SK-N-SH (cell line): ENCODE data around the gene TRO. TPM values are rescaled to one million over a fixed set of nuclear protein-coding genes. Genes with fewer than 3 reads are reported as not detected.

ENCODE experiments used
- CTCF ChIA-PET: fragments of 300-600, 350-600 bp; formaldehyde crosslinking; extraction: SDS; loops from one replicate; lab custom pipeline; 2021; lab: Yijun Ruan, JAX
- POLR2A ChIA-PET: fragments of 350-600 bp; sonication (Branson Sonifier 250); formaldehyde crosslinking; extraction: SDS; loops from one replicate; lab custom pipeline; 2020; ENCODE audit warnings: antibody characterized with exemption, inconsistent platforms; lab: Yijun Ruan, JAX
- DNase-seq: peaks from one replicate; pipeline ENCODE4 v3.0.0; 2012
- H2AFZ ChIP-seq: fragments of 200-600 bp; sonication (generic); 2 replicates; pipeline ENCODE4 v1.8.1; 2016; ENCODE audit warnings: antibody characterized with exemption, mild to moderate bottlenecking, low read depth
- H3F3A ChIP-seq: fragments of 200-600 bp; sonication (generic); replicated peaks from 2 replicates; pipeline ENCODE3; 2016; ENCODE audit warnings: antibody characterized with exemption, mild to moderate bottlenecking; ENCODE audit not compliant: insufficient read depth
- H3K27ac ChIP-seq, 2 experiments: fragments of 200-500 bp in 1 of 2; fragments of 200-600 bp in 1 of 2; sonication (Bioruptor generic) in 1 of 2; sonication (generic), shearing (Covaris generic) in 1 of 2; 2 replicates each; pipeline versions ENCODE4 v1.5.1 to v1.6.1; 2014 to 2016; ENCODE audit warnings: low read depth in 2 of 2, inconsistent platforms in 1 of 2, low read length in 1 of 2, mild to moderate bottlenecking in 1 of 2, mixed read lengths in 1 of 2
- H3K27me3 ChIP-seq: fragments of 200-600 bp; sonication (generic), shearing (Covaris generic); 2 replicates; pipeline ENCODE4 v1.6.1; 2016; ENCODE audit warnings: mixed run types; ENCODE audit not compliant: insufficient read depth
- H3K36me3 ChIP-seq, 2 experiments: fragments of 200-500 bp in 1 of 2; fragments of 200-600 bp in 1 of 2; sonication (Bioruptor generic) in 1 of 2; sonication (generic) in 1 of 2; replicated peaks in 1 of 2; 2 replicates each; pipeline versions ENCODE3 to v1.5.1; 2014 to 2016; ENCODE audit warnings: low read length in 1 of 2, mild to moderate bottlenecking in 1 of 2; ENCODE audit not compliant: insufficient read depth in 2 of 2, control insufficient read depth in 1 of 2
- H3K4me1 ChIP-seq, 2 experiments: fragments of 200-500 bp in 1 of 2; fragments of 200-600 bp in 1 of 2; sonication (Bioruptor generic) in 1 of 2; sonication (generic), shearing (Covaris generic) in 1 of 2; 2 replicates each; pipeline versions ENCODE4 v1.5.1 to v1.6.1; 2014 to 2016; ENCODE audit warnings: low read depth in 1 of 2, low read length in 1 of 2, mixed run types in 1 of 2; ENCODE audit not compliant: insufficient read depth in 2 of 2, control insufficient read depth in 1 of 2
- H3K4me2 ChIP-seq: fragments of 200-600 bp; sonication (generic), shearing (Covaris generic); 2 replicates; pipeline ENCODE4 v1.6.1; 2017; ENCODE audit warnings: mixed run types
- H3K4me3 ChIP-seq, 2 experiments: fragments of 200-500 bp in 1 of 2; fragments of 200-600 bp in 1 of 2; sonication (Bioruptor generic) in 1 of 2; sonication (generic), shearing (Covaris generic) in 1 of 2; 2 replicates each; pipeline versions ENCODE4 v1.5.1 to v1.8.1; 2014 to 2016; ENCODE audit warnings: low read depth in 2 of 2, inconsistent platforms in 1 of 2, low read length in 1 of 2, mild to moderate bottlenecking in 1 of 2, mixed read lengths in 1 of 2, moderate library complexity in 1 of 2
- H3K79me2 ChIP-seq: fragments of 200-600 bp; sonication (generic); 2 replicates; pipeline ENCODE4 v1.8.1; 2017; ENCODE audit warnings: mild to moderate bottlenecking; ENCODE audit not compliant: insufficient read depth
- H3K9ac ChIP-seq: fragments of 200-600 bp; sonication (generic); 2 replicates; pipeline ENCODE4 v1.6.1; 2017; ENCODE audit warnings: mixed run types
- H3K9me2 ChIP-seq: fragments of 200-600 bp; sonication (generic); 2 replicates; pipeline ENCODE4 v1.6.1; 2017; ENCODE audit warnings: mixed run types
- H3K9me3 ChIP-seq: fragments of 200-600 bp; sonication (generic); 2 replicates; pipeline ENCODE4 v1.6.1; 2017; ENCODE audit warnings: mixed run types, mild to moderate bottlenecking, moderate library complexity
- H4K20me1 ChIP-seq: fragments of 200-600 bp; sonication (generic); 2 replicates; pipeline ENCODE4 v1.6.1; 2017; ENCODE audit warnings: mild to moderate bottlenecking, mixed run types; ENCODE audit not compliant: insufficient read depth
- CHD2 ChIP-seq: fragments of 150-350 bp; IDR thresholded peaks from 2 replicates; pipeline ENCODE4 v1.6.1; 2018; ENCODE audit warnings: low read length; ENCODE audit not compliant: partially characterized antibody
- CTCF ChIP-seq: fragments of 200-600 bp; sonication (generic); IDR thresholded peaks from 2 replicates; pipeline ENCODE4 v1.6.1; 2017; ENCODE audit warnings: antibody characterized with exemption, mild to moderate bottlenecking, moderate library complexity
- ELF1 ChIP-seq: IDR thresholded peaks from 2 replicates; pipeline ENCODE4 v1.4.0; 2012
- EZH2phosphoT487 ChIP-seq: fragments of 200-600 bp; sonication (generic); IDR thresholded peaks from 2 replicates; pipeline ENCODE4 v1.6.1; 2017; ENCODE audit warnings: low read depth, mixed run types, mild to moderate bottlenecking, antibody characterized with exemption, moderate library complexity, borderline replicate concordance
- FOSL2 ChIP-seq: IDR thresholded peaks from 2 replicates; pipeline ENCODE4 v1.4.0; 2012; ENCODE audit warnings: low read depth, mild to moderate bottlenecking, moderate library complexity, borderline replicate concordance
- GABPA ChIP-seq: IDR thresholded peaks from 2 replicates; pipeline ENCODE4 v1.4.0; 2012; ENCODE audit warnings: low read depth, mild to moderate bottlenecking
- GATA2 ChIP-seq: sonication (generic); formaldehyde crosslinking; IDR thresholded peaks from 2 replicates; pipeline ENCODE4 v1.5.0; 2020; ENCODE audit warnings: mild to moderate bottlenecking, missing genetic modification reagents
- MAX ChIP-seq: IDR thresholded peaks from 2 replicates; pipeline ENCODE4 v1.4.0; 2012; ENCODE audit warnings: low read depth
- NFIC ChIP-seq: IDR thresholded peaks from 2 replicates; pipeline ENCODE4 v1.4.0; 2012; ENCODE audit warnings: borderline replicate concordance
- RAD21 ChIP-seq: IDR thresholded peaks from 2 replicates; pipeline ENCODE4 v1.6.1; 2012; ENCODE audit warnings: mild to moderate bottlenecking, low read length
- RCOR1 ChIP-seq: fragments of 150-350 bp; IDR thresholded peaks from 2 replicates; pipeline ENCODE4 v1.6.1; 2017; ENCODE audit warnings: antibody characterized with exemption, low read length
- RFX5 ChIP-seq: IDR thresholded peaks from 2 replicates; pipeline ENCODE4 v1.6.1; 2012; ENCODE audit warnings: mild to moderate bottlenecking, improper control_type of control experiment, low read length
- RXRA ChIP-seq: IDR thresholded peaks from 2 replicates; pipeline ENCODE4 v1.4.0; 2012; ENCODE audit warnings: low read depth, mild to moderate bottlenecking, borderline replicate concordance
- SIN3A ChIP-seq: IDR thresholded peaks from 2 replicates; pipeline ENCODE4 v1.6.1; 2012; ENCODE audit warnings: low read depth, mild to moderate bottlenecking, low read length, moderate library complexity, borderline replicate concordance
- TCF12 ChIP-seq: IDR thresholded peaks from 2 replicates; pipeline ENCODE4 v1.4.0; 2012
- USF1 ChIP-seq: IDR thresholded peaks from 2 replicates; pipeline ENCODE4 v1.4.0; 2012; ENCODE audit warnings: low read depth, borderline replicate concordance
- USF2 ChIP-seq: fragments of 150-350 bp; IDR thresholded peaks from 2 replicates; pipeline ENCODE4 v1.6.1; 2017; ENCODE audit warnings: antibody characterized with exemption, low read length, low read depth, borderline replicate concordance
- YY1 ChIP-seq: IDR thresholded peaks from 2 replicates; pipeline ENCODE4 v1.4.0; 2012; ENCODE audit warnings: low read depth, mild to moderate bottlenecking
- WGBS: methylation state at CpG from one replicate; pipeline ENCODE4 v1.1.6; 2017; ENCODE audit warnings: low lambda C conversion rate; 5-methylcytosine and 5-hydroxymethylcytosine counted together
- polyA plus RNA-seq, 3 experiments: library from polyadenylated mRNA; depleted of rRNA; stranded (reverse); fragments of >200 nt; gene quantifications; 2 replicates each; pipeline ENCODE4 v1.2.3, GENCODE V29; 2012
- TF ChIP-seq, protein P1 (sequence below): fragments of 150-350 bp; IDR thresholded peaks from 2 replicates; pipeline ENCODE4 v1.6.1; 2016; ENCODE audit warnings: mild to moderate bottlenecking, low read depth, low read length

TRO gene
- polyA plus RNA-seq, 1 of the 3 experiments (the other 2 are of a cell fraction) = 59.1 TPM

DNA sequence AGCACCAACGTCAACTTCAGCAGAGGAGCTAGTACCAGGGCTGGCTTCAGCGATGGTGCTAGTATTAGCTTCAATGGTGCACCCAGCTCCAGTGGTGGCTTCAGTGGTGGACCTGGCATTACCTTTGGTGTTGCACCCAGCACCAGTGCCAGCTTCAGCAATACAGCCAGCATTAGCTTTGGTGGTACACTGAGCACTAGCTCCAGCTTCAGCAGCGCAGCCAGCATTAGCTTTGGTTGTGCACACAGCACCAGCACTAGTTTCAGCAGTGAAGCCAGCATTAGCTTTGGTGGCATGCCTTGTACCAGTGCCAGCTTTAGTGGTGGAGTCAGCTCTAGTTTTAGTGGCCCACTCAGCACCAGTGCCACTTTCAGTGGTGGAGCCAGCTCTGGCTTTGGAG, 8.3 kb downstream of the TRO start:
- Histone ChIP-seq H3K9ac (no peak overlapping the region), H3K4me2 (no peak overlapping the region), H3K79me2 (no peaks in the 10 kb centered on the region), H3K27ac (no peak overlapping the region), H3K9me2 (no peaks in the 10 kb centered on the region), H2AFZ (no peak overlapping the region), H3K36me3 (peaks cover 6 to 31% of the 10 kb centered on the region in 2 experiments), H4K20me1 (no peaks in the 10 kb centered on the region), H3K4me1 (no peaks in the 10 kb centered on the region), H3K4me3 (no peak overlapping the region), H3K9me3 (no peaks in the 10 kb centered on the region), H3K27me3 (no peaks in the 10 kb centered on the region; the same call in 1 of the 2 replicates), H3F3A (no peaks in the 10 kb centered on the region)
- POLR2A ChIA-PET = no interaction called here
- CTCF ChIA-PET = no interaction called here
- no peak for TF ChIP-seq CHD2
- TF ChIP-seq, protein P1, sequence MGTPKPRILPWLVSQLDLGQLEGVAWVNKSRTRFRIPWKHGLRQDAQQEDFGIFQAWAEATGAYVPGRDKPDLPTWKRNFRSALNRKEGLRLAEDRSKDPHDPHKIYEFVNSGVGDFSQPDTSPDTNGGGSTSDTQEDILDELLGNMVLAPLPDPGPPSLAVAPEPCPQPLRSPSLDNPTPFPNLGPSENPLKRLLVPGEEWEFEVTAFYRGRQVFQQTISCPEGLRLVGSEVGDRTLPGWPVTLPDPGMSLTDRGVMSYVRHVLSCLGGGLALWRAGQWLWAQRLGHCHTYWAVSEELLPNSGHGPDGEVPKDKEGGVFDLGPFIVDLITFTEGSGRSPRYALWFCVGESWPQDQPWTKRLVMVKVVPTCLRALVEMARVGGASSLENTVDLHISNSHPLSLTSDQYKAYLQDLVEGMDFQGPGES = no peak
- TF ChIP-seq USF1 = no peak
- no peak for TF ChIP-seq SIN3A
- no peak for TF ChIP-seq FOSL2
- TF ChIP-seq TCF12 = no peak
- no peak for TF ChIP-seq MAX
- TF ChIP-seq CTCF = no peak
- no peak for TF ChIP-seq RCOR1
- no peak for DNase-seq
- WGBS = 66% methylated on average over 2 of the region's 3 CpGs

DNA sequence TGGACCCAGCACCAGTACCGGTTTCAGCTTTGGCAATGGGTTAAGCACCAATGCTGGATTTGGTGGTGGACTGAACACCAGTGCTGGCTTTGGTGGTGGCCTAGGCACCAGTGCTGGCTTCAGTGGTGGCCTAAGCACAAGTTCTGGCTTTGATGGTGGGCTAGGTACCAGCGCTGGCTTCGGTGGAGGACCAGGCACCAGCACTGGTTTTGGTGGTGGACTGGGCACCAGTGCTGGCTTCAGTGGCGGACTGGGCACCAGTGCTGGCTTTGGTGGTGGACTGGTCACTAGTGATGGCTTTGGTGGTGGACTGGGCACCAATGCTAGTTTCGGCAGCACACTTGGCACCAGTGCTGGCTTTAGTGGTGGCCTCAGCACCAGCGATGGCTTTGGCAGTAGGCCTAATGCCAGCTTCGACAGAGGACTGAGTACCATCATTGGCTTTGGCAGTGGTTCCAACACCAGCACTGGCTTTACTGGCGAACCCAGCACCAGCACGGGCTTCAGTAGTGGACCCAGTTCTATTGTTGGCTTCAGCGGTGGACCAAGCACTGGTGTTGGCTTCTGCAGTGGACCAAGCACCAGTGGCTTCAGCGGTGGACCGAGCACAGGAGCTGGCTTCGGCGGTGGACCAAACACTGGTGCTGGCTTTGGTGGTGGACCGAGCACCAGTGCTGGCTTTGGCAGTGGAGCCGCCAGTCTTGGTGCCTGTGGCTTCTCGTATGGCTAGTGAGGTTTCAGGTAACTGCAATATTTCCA, 9.8 kb downstream of the TRO start:
- POLR2A ChIA-PET = no interaction called here
- no peak overlapping the region for H3K27ac ChIP-seq
- H2AFZ ChIP-seq = no peak overlapping the region
- no peak overlapping the region for H3K4me2 ChIP-seq
- no peaks in the 10 kb centered on the region for H4K20me1 ChIP-seq
- no peaks in the 10 kb centered on the region for H3F3A ChIP-seq
- no peak overlapping the region for H3K4me3 ChIP-seq
- CTCF ChIA-PET = no interaction called here
- no peaks in the 10 kb centered on the region; the same call in 1 of the 2 replicates for H3K27me3 ChIP-seq
- no peaks in the 10 kb centered on the region for H3K9me2 ChIP-seq
- no peaks in the 10 kb centered on the region for H3K4me1 ChIP-seq
- no peaks in the 10 kb centered on the region for H3K79me2 ChIP-seq
- H3K36me3 ChIP-seq = peaks cover 6 to 24% of the 10 kb centered on the region in 2 experiments
- DNase-seq = no peak
- no peak overlapping the region for H3K9ac ChIP-seq
- WGBS = 39% methylated on average over 12 of the region's 17 CpGs
- H3K9me3 ChIP-seq = no peaks in the 10 kb centered on the region
- TF ChIP-seq SIN3A (no peak), USF1 (no peak), YY1 (no peak), GABPA (no peak), USF2 (no peak), RFX5 (no peak), RAD21 (no peak), EZH2phosphoT487 (no peak), ELF1 (no peak), CTCF (no peak), GATA2 (CRISPR knock-in tag) (no peak), RXRA (no peak), NFIC (no peak)
